ENCODE measurements around the gene NKX6-2.
"Not testable (repeated sequence)": the region's sequence is repeated elsewhere in the genome, so short reads cannot be mapped to it uniquely, and the experiment has no call there.

Gene NKX6-2

DNA sequence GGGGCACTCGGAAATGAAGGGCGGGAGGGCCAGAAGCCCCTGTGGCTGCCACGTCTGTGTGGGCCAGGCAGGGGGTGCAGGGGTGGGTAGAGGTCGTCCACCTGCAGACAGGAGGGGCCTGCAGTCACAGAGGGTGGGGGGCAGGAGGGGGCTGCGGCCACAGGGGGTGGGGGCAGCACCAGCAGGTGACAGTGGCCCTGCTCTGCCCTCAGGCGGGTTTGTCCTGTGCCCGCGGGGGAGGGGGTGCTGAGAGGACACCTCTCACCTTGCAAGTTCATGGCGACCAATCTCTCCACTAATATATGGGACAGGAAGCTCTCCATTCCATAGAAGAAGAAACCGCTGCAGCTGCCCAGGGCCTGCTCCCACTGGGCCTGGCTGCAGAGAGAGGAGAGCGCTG lies 26.6 kb upstream of the NKX6-2 start:
- no peak for DNase-seq

DNA sequence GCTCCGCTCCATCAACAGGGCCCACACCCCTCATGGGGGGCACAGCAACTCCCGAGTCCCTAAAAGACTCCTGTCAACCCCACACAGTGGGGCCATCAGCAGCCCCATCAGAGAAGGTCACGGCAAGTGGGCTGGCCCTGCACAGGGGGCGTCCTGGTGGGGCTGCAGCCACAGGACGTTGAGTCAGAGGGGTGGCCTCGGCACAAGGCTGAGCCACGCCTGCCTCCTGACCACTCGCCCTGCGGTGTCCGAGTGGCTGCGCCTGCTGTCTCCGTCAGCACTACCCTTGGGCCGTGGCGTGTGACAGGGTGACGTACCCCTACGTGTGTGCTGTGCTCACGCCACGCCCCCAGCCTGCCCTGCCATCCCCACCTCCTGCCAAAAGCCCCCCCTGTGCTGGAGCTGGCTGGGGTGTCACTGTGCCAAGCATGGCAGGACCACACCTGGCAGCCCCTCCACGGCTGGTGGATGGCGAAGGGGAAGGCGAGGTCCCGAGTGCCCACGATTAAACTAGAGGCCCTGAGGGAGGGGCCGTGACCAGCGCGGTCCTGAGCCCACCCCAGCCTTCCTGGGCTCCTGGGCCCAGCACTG lies 26.0 kb upstream of the NKX6-2 start:
- no peak for DNase-seq

DNA sequence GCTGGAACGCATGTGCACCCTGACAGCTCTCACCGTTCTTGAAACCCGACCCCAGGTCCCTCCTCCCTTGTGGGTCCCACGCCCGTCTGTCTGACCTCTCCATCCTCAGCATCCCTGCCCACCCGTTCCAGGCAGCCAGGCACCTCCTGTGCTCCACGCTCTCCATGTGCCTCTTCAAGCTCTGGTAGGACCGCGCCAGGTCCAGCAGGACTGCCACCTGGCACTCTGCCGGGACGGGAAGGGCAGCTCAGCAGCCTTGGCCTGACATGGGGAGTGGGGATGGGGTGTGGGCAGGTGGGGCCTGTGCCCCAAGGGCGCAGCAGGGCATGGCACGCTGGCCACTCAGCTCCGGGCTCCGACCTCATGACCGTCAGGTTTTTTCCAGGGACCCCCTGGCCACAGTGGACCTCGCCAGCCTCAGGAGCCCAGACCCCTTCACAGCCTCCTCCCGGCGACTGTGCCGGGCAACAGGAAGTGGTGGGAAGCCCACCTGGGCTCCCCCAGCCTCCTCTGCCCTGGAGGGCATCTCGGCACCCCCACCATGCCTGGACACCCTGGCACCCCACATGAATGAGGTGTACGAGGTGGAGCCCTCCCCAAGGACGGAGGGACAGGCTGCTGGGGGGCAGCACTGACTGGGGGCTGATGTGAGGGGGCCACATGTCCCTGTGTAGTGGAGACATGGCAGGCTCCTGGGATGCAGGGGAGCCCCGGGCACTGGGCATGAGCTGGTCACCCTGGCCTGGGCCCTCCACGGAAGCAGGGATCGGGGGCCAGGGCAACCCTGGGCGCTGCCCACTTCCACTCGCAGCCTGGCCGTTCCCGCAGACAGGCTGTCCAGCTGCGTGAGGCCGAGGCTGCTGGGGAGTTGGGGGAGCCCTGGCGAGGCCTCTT lies 25.1 kb upstream of the NKX6-2 start:
- DNase-seq: no peak

DNA sequence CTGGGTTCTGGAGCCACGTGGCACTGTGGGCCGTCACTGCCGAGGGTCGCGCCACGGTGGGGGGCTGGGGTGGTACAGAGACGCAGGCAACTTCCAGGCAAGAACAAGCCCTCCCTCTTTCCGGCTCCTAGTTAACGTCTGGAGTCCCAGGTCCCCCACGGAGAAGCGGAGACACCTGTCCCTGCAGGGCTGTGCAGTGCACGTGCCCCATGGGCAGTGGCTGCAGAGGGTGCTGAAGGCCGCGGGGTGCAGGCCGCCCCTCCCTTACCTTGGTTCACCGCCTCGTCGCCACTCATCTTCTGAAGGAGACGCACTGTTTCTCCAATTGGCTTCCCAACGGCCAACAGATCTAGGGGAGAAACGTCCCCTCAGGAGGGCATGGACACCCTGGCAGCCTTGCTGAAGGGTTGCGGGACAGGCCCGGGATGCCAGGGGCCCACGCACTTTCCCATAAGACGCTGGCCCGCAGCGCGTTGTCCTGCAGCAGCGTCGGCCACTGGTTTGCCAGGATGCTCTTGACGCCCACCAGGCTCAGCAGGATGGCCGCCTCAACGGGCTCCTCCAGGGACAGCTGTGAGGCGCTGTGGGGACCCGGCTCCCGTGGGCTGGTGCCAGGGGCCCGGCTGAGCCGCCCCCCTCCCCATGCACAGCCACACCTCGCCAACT lies 24.3 kb upstream of the NKX6-2 start:
- DNase-seq: no peak

DNA sequence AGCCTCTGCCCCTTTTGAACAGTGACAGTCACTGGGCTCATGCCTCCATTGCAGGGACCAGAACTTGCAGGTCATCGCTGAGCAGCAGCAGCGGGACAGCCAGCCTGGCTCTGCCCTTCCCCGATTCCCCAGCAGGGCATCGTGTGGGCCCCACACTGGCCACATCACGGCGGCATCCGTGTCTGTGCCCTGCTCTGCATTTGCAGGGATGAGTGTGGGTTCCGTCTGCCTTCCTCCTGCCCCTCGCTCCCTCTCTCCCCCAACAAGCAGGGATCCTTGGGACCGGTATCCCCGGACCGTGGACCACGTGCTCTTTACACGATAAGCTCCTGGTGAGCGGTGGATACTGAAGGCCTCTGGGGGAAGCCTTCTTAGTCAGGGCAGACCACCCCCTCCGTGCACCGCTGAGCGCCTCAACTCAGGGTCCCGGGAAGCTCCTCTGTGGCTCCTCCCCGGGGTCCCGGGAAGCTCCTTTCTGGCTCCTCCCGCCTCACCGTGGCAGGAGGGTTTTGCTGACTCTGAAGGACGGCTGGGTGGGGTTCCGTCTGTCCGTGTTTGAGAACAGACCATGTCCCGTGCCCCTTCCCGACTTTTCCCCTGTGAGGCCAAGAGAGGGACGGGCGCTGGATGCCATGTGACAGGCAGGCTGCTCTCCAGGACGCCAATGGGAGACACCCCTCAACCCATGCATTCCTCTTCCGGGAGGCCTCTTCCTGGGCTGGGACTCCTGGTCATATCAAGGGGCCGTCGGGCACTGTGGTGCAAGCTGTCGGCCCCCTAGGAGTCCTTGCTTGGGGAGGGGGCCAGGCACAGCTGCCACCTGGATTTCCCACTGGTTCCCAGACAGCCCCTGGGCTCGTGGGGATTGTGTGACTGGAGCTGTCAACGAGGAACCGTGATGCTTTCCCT lies 23.5 kb upstream of the NKX6-2 start:
- no peak for DNase-seq

DNA sequence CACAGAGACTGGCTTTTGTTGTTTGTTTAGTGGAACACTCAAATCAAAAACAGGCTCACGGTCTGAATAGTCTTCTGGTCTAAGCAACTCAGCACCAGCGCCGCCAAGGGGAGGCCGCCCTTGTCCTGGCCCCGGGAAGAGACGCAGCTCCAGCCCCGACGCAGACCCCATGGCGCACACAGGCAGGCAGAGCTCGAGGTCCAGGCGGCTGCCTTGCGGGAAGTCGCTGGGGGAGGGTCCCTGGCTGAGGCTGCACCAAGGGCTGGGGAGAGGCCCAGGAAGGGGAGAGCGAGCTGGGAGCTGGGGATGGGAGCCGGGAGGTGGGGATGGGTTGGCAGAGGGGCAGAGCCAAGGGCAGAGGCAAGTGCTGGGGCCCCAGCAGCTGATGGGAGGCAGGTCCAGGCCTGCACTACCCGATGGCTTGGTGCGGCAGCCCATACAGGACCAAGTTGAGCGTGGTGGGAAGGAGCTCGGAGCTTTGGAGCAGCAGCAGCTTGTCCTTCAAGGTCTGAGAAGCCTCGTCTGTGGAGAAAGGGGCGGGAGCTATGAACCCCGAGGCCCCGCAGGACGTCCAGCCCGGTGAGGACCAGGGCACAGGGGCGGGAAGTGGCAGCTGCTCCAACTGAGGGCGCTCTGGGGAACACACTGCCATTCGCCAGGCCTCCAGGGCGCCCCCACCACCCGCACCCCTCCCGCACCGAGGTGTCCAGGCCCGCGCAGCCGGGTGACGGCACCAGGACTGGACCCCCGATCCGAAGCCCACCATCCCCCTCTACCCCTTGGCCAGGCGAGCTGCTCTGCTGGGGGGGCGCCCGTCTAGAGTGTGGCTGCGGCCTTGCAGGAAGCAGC lies 22.7 kb upstream of the NKX6-2 start:
- DNase-seq: no peak

DNA sequence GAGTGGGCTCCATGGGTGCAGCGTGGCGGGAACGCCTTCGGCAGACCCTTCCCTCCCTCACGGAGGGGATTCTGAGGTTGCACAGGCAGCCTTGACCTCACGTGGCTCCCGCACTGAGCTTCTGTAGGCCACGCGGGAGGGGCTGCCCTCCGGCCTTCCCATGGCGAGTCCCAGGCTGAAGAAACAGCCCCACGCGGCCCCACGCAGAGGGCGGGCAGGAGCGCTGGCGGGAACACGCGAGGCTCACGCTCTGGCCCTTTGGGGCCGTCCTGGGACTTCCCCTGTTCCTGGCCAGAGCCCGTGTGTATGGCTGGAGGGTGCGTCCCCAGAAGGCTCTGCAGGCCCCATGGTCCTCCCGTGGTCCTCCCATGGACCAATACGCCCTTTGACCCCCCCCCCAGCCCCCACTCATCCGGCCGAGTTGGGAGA lies 21.7 kb upstream of the NKX6-2 start:
- DNase-seq: no peak

DNA sequence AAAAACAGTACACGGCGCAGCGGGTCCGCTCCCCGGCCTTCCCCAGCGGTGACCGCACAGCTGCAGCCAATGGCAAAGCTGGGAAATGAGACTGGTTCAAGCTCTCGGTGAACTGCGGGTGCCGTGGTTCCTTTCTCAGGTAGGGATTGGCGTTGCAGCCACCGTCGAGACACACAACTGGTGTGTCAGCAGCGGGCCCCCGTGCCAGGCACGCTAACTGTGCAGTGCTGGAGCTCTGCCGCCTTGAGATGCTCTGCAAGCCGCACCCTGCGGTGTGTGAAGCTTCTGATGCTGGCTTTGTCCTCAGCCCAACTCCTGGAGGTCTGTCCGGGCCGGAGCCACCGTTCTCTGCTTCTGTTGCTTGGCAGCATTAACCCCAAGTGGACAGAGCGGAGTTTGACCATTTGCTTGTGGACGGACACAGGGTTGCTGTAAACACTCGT lies 20.6 kb upstream of the NKX6-2 start:
- DNase-seq: no peak

DNA sequence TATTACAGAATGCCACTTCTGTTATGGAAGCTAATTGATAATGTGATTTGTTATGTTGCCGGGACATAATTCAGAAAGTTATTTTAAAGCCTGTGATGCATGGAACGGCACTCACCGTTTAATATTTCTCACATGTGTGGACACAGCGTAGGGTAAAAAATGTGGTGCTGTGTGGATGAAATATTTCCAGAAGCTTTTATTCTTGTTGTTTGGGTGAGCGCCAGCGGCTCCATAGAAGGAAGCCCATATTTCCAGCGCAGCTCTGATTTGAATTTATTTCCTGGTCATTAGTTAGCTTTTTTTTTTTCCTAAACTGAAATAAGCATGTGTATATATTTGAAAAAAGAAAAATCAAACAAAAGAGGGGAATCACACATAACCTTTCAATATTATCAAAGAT lies 20.2 kb upstream of the NKX6-2 start:
- no peak for DNase-seq

DNA sequence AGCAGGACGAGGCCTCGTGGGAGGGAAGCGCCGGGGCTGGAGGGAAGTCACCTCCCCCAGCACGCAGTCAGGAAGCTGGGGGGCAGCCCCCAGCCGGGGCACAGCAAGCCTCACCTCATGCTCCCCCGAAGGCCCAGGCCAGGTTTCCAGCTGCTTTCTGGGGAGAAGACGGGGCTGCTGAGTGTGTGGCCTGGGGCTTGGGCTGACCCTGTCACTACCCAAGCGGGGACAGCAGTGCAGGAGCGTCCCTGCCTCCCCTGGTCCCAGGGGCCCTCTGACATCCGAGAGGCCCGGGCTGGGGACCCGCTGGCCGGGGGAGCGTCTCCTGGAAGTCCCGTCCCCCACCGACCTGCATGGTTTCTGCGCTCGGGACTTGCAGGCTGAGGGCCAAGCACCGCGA lies 19.7 kb upstream of the NKX6-2 start:
- no peak for DNase-seq

DNA sequence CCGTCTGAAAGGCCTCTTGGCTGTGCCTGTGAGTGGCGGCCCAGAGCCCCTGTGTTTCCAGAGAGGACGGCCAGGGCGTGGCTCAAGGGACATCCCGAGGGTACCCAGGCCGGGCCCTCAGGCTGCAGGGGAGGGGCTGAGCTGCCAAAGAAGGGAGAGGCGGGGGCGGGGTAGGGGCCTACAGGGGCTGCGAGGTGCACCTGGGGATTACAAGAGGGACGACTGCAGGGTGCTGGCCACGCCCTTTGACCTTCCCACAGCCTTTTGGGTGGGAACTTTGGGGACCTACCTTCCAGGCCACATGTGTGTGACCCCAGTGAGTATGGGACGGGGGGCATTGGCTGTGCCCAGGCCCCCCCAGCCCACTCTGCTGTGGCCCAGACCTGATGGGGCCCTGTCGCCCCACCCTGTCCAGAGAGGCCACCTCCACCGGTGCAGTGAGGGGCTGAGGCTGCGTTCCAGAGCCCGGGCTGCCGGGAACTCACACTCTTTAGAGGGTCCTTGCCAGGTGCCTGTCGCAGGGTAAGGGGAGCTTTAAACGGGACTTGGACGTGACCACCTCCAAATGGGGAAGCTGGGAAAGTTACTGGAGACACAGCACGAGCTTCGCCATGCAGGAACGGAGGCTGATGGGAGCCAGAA lies 19.0 kb upstream of the NKX6-2 start:
- no peak for DNase-seq

DNA sequence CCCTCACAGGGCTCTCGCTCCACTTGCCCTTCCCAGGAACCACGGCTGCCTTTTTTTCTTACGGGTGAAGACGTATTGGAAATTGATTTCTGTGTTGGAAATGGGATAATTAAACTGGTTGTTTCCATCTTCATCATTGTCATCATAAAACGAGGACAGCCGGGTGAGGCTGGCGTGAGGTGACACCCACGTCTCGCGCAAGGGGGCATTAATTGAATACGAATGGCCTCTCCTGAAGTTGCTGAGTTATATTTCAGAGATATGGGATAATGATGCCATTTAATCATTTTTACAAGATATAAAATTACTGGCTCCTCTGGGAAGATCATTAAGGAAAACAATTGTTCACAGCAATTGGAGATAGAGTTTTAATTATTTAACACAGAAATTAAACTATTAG lies 18.3 kb upstream of the NKX6-2 start:
- DNase-seq: no peak

DNA sequence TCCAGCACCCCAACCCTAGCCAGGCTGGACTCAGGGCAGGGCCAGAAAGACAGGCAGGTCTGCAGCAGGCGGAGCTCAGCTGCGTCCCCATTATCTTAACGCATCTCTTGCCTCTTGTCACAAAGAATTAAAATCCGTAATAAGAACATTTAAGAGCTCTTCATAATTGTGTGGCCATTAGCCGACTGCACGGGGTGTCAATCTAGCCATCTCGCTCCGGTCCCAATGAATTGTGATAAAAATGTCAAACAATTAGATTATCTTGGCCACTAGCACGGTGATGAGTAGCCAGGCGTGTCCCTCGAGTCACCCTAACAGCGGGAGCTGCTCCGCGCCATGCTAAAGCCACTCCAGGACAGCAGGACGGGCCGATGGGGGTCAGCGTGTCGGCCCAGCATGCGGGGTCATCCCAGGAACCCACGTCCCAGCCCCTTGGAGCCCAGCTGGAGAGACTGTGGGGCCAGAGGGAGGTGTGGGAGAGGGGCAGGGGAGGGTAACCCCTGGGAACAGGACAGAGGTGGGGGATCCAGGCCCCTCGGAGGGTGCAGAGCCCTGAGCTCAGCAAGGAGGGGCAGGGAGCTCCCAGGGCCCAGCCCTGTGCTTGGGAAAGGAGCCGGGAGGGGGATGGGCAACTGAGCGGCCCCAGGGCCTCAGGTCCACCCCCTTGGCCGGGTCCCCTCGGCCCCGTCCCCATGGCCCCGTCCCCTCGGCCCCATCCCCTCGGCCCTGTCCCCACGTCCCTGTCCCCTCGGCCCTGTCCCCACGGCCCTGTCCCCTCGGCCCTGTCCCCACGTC lies 17.7 kb upstream of the NKX6-2 start:
- no peak for DNase-seq

DNA sequence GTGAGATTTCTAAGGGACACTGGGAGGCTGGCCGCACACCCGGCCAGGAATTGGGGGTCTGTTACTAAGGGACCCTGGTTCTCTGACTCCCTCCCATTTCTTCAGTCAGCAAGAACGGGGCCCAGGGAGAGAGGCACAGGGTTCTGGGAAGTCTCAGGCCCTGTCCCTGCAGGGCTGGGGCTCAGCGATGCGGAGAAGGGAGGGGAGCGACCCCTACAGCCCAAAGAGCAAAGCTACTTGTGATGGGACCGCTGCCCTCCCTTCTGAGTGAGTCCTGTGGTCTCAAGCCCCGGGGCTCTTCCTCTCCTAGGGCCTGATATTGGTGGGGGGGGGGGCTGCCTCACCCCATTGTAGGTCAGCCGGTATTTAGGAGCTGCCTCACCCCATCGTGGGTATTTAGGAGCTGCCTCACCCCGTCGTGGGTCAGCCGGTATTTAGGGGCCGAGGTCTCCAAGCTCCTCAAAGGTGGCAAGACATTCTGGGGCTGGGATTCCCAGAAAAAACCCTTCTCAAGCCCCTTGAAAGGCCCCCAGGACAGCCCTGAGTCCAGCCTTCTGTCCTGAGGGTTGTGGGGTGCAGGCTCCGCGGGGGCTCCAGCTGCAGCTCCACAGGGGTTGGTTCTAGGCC lies 16.9 kb upstream of the NKX6-2 start:
- DNase-seq: no peak

DNA sequence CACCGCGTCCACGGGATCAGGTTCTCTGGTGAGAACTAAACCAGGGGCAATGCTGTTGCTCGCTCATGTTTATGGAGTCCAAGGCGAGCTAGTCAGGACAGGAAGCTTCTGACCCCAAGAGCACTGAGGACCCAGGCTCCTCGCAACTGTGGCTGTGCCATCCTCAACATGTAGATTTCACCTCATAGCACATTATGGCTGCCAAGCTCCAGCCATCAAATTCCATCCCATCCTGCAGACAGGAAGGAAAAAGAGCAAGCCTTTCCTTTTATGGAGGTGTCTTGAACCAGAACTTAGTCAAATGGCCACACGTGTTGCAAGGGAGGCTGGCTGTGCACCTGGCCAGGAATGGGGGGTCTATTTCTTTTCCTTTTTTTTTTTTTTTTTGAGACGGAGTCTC lies 16.1 kb upstream of the NKX6-2 start:
- no peak for DNase-seq

DNA sequence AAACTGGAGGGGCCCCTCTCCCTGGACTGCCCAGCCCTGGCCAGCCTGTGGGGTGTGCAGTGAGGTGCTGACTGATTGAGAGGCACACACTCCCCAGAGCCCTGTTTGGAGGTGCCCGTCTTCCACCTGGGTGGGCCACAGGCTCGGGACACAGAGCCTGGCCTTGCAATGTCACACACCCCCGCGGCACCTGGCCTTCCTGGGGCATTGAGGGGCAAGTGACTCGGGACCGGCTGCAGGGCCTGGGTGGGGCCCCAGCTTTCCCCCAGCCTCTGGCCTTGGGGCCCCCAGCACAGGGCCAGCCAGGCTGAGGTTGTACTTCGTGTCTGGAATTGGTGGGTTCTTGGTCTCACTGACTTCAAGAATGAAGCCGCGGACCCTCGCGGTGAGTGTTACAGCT lies 13.9 kb upstream of the NKX6-2 start:
- no peak for DNase-seq

DNA sequence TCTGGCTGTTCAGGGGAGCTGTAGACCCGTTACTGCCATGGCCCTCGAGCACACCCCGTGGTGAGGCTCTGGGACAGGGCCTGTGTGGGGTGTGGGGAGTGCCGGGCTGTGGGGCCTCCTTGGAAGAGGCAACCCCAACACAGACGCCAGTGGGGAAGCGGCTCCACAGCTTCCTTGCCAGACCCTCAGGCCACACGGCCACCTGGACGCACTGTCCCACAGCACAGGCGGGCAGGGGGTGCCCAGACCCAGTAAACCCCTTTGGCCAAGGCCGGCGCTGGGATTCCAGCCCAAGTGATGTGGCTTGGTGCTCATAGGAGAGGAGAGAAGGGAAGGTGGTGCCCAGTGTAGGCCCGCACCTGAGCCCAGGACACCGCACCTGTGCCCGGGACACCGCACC lies 12.9 kb upstream of the NKX6-2 start:
- DNase-seq: no peak

DNA sequence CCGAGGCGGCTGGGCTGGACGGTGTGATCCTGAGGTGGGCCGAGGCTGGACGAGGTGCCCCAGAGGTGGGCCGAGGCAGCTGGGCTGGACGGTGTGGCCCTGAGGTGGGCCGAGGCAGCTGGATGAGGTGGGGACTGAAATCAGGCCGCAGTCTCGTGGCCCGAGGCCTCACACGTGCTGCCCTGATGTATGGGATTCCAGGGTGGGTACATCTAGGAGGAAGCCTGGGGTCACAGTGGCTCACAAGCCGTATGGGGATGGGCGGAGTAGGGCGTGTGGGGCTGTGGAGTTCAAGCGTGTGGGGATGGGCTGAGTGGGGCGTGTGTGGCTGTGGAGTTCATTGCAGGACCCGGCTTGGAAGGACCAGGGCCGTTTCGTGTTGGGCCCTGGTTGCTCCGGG lies 12.5 kb upstream of the NKX6-2 start:
- DNase-seq: no peak

DNA sequence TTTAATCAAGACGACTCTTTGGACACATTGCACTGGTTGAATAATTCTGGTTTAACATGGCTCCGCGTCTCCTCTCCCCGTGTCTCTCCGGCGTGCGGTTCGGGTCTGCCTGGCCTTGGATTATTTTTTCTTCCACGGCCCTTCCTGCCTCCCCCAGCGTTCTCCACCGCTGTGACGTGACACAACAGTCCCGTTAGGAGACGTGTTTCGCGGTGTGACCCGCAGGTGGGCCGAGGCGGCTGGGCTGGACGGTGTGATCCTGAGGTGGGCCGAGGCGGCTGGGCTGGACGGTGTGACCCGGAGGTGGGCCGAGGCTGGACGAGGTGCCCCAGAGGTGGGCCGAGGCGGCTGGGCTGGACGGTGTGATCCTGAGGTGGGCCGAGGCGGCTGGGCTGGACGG lies 12.0 kb upstream of the NKX6-2 start:
- not testable (repeated sequence) for DNase-seq

DNA sequence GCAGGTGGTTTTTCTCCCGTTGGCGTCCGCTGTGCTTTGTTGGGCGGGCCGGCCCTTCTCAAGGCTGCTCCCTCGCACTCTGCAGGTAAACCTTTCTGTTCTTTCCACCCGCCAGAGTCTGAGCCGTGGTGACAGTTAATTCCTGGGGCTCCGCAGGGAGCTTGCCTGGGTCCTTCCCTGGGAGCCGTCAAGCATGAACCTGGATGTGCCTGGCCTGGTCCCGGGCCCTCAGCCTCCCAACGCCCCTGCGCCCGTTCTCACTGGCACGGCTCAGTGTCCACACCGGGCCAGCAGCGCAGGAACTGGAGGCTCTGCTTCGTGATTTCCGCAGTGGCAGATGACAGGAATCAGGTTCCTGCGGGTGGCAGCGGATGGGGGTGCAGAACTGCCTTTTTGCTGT lies 10.9 kb upstream of the NKX6-2 start:
- no peak for DNase-seq
